ENCODE measurements around the gene GFI1. TPM values are rescaled to one million over a fixed set of nuclear protein-coding genes. Genes with fewer than 3 reads are reported as not detected.

Gene GFI1
- total RNA-seq, 6 donors from 2014 or later, result 2.0 to 7.3 (median 4.0) TPM

DNA sequence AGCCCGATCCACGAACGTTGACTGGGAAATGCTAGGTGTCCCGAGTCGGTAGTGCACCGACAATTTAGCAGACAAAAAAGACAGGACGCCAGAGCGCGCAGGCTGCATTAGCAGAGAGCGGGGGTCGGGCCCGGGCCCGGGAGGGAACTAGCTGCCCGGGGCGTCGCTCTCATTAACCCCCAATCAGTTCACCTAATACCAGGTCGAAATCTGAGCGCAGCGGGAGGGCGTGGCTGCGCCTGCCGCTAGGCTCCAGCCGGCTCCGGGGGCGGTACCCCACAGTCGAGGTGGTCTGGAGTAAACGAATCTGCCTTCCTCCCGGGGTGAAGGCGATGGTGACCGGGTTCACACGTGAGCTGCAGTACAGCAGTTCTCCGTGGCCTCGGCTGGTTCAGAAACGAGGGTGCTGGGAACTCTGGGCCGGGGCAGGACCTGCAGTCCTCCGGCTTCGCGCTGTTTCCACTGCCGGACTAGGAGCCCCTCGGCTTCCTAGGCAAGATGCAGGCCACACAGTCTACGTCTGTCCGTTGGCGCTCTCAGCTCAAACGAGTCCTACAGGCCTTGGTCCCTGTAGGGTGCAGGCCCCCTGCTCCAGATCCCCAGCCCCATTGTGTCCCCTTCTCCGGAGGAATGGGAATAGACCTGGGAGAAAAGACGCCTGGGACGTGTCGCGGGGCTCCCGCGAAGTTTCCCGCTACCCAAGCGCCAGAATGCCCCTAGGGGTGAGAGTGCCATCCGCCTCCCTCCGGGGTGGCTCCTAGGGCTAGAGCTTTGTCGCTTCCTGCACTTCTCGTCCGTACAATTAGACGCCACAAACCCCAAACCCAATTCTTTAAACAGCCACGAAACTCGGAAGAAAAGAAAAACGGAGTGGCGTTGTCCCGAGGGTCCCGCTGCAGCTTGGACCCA is 2.0 kb downstream of the GFI1 start:
- no peaks in the 10 kb centered on the region for H3K9me3 ChIP-seq
- peak overlapping the region; percentile 28 to 57 (median 54) for H3K4me3 ChIP-seq
- peak in 1 of 2 donors; percentile 89 for DNase-seq
- peak; percentile 11 to 31 for ATAC-seq (ENCODE audit: low FRiP score in 2 of 2)
- 1 to 2% methylated on average over 28 to 55 of the region's 65 CpGs for WGBS, 2 donors
- peaks cover 0 to 64% (median 33%) of the 10 kb centered on the region in 4 donors for H3K27me3 ChIP-seq
- H3K4me1 ChIP-seq, result peaks cover 63 to 73% (median 67%) of the 10 kb centered on the region in 4 donors
- no peaks in the 10 kb centered on the region for H3K36me3 ChIP-seq
- TF ChIP-seq, protein P1, sequence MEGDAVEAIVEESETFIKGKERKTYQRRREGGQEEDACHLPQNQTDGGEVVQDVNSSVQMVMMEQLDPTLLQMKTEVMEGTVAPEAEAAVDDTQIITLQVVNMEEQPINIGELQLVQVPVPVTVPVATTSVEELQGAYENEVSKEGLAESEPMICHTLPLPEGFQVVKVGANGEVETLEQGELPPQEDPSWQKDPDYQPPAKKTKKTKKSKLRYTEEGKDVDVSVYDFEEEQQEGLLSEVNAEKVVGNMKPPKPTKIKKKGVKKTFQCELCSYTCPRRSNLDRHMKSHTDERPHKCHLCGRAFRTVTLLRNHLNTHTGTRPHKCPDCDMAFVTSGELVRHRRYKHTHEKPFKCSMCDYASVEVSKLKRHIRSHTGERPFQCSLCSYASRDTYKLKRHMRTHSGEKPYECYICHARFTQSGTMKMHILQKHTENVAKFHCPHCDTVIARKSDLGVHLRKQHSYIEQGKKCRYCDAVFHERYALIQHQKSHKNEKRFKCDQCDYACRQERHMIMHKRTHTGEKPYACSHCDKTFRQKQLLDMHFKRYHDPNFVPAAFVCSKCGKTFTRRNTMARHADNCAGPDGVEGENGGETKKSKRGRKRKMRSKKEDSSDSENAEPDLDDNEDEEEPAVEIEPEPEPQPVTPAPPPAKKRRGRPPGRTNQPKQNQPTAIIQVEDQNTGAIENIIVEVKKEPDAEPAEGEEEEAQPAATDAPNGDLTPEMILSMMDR (IDR thresholded peaks at IDR 0.05), result peak in 1 of 6 experiments; percentile 12
- TF ChIP-seq POLR2A (IDR thresholded peaks at IDR 0.05), result no peak
- peak in 1 of 2 donors; percentile 33 for TF ChIP-seq POLR2AphosphoS5 (IDR thresholded peaks at IDR 0.05)
- TF ChIP-seq EP300 (IDR thresholded peaks at IDR 0.05), result no peak
- H3K27ac ChIP-seq, result peak overlapping the region; percentile 64 to 85 (median 72)

DNA sequence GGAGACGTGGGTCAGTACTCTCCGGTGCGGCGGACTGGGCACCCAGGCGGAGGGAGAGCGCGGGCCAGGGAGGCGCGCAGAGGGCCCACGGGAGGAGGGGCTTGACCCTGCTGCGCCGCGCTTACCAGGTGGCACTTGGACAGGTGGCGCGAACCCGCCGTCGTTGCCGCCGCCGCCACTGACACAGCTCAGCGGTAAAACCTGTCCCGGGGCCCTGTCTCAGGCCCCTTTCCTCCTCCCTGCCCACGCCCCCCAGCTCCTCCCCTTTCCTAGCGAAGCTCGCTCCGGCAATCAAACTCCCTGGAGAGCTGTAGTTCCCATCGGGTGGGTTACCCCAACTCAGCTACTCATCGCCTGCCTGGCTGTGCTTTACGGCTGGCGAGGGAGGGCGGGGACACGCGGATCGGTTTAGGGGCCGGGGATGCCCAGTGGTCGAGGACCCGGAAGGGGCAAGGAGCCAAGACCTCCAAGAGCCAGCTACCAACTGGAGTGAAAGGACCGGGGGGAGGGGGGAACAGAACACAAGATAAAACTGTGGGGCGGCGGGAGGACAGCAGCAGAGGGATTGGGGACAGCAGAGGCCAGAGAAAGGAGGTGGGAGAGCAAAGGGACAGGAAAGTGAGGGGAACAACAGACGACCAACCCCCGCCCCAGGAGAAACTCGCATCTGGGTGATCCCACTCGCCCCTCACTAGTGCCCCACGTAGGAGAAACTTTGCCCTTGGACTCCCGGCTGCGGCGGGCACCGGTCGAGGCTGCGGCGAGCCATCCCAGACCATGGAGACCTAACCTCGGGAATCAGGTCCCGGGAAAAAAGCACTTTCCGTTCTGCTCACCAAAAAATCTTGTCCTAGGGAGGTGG is 2.9 kb downstream of the GFI1 start:
- 2 to 6% methylated on average over 33 to 56 of the region's 56 CpGs for WGBS, 2 donors
- Histone ChIP-seq H3K27ac (peak overlapping the region in 3 of 4 donors; percentile 30 to 85 (median 75)), H3K9me3 (no peaks in the 10 kb centered on the region), H3K4me1 (peaks cover 63 to 73% (median 67%) of the 10 kb centered on the region in 4 donors), H3K36me3 (no peaks in the 10 kb centered on the region), H3K4me3 (peak overlapping the region; percentile 5 to 57 (median 54)), H3K27me3 (peaks cover 0 to 64% (median 33%) of the 10 kb centered on the region in 4 donors)
- DNase-seq, result peak in 1 of 2 donors; percentile 88
- ATAC-seq (ENCODE audit: low FRiP score in 2 of 2), result no peak
- TF ChIP-seq, protein P1 (IDR thresholded peaks at IDR 0.05), result no peak
- TF ChIP-seq POLR2A (IDR thresholded peaks at IDR 0.05), result no peak
- no peak for TF ChIP-seq POLR2AphosphoS5 (IDR thresholded peaks at IDR 0.05)
- no peak for TF ChIP-seq EP300 (IDR thresholded peaks at IDR 0.05)

DNA sequence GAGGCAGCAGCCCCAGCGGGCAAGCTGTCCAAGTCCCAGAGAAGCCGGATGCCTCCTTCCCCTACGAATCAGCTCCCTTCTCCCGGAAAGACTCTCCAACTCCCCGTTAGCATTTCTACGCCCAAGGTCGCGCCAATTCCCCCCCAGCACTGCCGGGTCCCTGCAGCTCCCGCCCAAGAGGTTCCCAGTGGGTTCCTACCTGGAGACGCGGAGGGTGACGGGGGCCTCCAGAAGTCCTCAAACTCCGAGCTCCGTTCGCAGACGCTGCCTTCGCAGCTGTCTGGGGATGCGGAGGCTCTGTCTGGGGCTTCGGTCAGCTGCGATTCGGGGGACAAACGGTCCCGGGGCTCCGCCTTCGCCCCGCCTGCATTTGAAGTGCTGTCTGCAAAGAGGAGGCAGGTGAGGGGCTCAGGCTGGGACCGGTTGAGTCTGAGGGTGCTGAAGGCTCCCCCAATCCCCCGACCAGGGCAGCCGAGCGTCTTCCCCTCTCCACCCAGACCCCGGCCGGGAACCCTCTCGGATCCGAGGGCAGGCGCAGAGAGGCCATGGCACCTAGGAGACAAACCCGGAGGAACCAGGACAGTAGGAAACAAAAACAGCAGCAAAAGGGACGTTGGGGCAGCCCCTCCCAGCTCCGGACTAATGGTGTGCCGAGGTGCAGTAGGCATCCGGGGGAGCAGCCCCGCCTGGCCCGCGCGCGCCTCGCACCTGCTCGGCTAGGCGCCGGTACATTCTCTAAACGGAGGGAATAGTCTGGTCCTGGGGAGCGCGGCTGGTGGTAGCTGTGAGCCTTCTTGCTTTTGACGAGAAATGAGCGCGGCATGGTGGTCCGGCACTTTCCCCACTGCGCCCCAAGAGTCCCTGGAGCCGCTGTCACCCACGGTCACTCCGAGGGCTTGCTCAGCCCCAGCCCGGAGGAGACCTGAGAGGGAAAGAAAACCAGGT is 3.8 kb downstream of the GFI1 start:
- TF ChIP-seq POLR2A (IDR thresholded peaks at IDR 0.05), result no peak
- no peak for TF ChIP-seq POLR2AphosphoS5 (IDR thresholded peaks at IDR 0.05)
- TF ChIP-seq, protein P1 (IDR thresholded peaks at IDR 0.05), result no peak
- no peak for TF ChIP-seq EP300 (IDR thresholded peaks at IDR 0.05)
- H3K4me3 ChIP-seq, result peak overlapping the region; percentile 5 to 57 (median 54)
- WGBS, 2 donors, result 3 to 4% methylated on average over 20 to 50 of the region's 62 CpGs
- peaks cover 63 to 73% (median 67%) of the 10 kb centered on the region in 4 donors for H3K4me1 ChIP-seq
- peaks cover 0 to 64% (median 33%) of the 10 kb centered on the region in 4 donors for H3K27me3 ChIP-seq
- no peaks in the 10 kb centered on the region for H3K36me3 ChIP-seq
- DNase-seq (peak in 1 of 2 donors; percentile 87), ATAC-seq (ENCODE audit: low FRiP score in 2 of 2) (peak in 1 of 2 donors; percentile 2)
- H3K27ac ChIP-seq, result peak overlapping the region in 3 of 4 donors; percentile 26 to 85 (median 30)
- H3K9me3 ChIP-seq, result no peaks in the 10 kb centered on the region
